ENCODE measurements around the gene OR4D11.
"Not testable (repeated sequence)": the region's sequence is repeated elsewhere in the genome, so short reads cannot be mapped to it uniquely, and the experiment has no call there.

Gene OR4D11

GRCh38 chr11:59544869-59545178 is 41.4 kb downstream of the OR4D11 start:
- no peaks in the 10 kb centered on the region for H3K36me3 ChIP-seq
- DNase-seq: no peak
- TF ChIP-seq, protein P1, sequence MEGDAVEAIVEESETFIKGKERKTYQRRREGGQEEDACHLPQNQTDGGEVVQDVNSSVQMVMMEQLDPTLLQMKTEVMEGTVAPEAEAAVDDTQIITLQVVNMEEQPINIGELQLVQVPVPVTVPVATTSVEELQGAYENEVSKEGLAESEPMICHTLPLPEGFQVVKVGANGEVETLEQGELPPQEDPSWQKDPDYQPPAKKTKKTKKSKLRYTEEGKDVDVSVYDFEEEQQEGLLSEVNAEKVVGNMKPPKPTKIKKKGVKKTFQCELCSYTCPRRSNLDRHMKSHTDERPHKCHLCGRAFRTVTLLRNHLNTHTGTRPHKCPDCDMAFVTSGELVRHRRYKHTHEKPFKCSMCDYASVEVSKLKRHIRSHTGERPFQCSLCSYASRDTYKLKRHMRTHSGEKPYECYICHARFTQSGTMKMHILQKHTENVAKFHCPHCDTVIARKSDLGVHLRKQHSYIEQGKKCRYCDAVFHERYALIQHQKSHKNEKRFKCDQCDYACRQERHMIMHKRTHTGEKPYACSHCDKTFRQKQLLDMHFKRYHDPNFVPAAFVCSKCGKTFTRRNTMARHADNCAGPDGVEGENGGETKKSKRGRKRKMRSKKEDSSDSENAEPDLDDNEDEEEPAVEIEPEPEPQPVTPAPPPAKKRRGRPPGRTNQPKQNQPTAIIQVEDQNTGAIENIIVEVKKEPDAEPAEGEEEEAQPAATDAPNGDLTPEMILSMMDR (IDR thresholded peaks at IDR 0.05; ENCODE audit: low read depth, low read length): no peak
- no peaks in the 10 kb centered on the region for H3K9me3 ChIP-seq
- H3K27me3 ChIP-seq: no peaks in the 10 kb centered on the region
- no peaks in the 10 kb centered on the region for H3K4me1 ChIP-seq
- H3K4me3 ChIP-seq (ENCODE audit: low read depth, low read length): no peak overlapping the region

- Histone ChIP-seq H3K4me3 (ENCODE audit: low read depth, low read length) (no peak overlapping the region), H3K9me3 (no peaks in the 10 kb centered on the region)
- DNase-seq: no peak
Observed at GRCh38 chr11:59545179-59546020, 42.0 kb downstream of the OR4D11 start.

GRCh38 chr11:59547605-59548308 is 44.4 kb downstream of the OR4D11 start:
- not testable (repeated sequence) for H3K9me3 ChIP-seq; H3K4me1 ChIP-seq; H3K36me3 ChIP-seq; DNase-seq; H3K4me3 ChIP-seq (ENCODE audit: low read depth, low read length); H3K27me3 ChIP-seq

More at GRCh38 chr11:59545179-59546020, 42.0 kb downstream of the OR4D11 start:
- no peaks in the 10 kb centered on the region for H3K4me1 ChIP-seq
- H3K27me3 ChIP-seq: no peaks in the 10 kb centered on the region
- H3K36me3 ChIP-seq: no peaks in the 10 kb centered on the region
- TF ChIP-seq, protein P1 (IDR thresholded peaks at IDR 0.05; ENCODE audit: low read depth, low read length): no peak

- no peaks in the 10 kb centered on the region for H3K27me3 ChIP-seq
- TF ChIP-seq, protein P1 (IDR thresholded peaks at IDR 0.05; ENCODE audit: low read depth, low read length): no peak
- H3K9me3 ChIP-seq: no peaks in the 10 kb centered on the region
- no peaks in the 10 kb centered on the region for H3K36me3 ChIP-seq
- H3K4me1 ChIP-seq: no peaks in the 10 kb centered on the region
- no peak for DNase-seq
- no peak overlapping the region for H3K4me3 ChIP-seq (ENCODE audit: low read depth, low read length)
Observed at GRCh38 chr11:59548309-59548656, 44.9 kb downstream of the OR4D11 start.

DNA sequence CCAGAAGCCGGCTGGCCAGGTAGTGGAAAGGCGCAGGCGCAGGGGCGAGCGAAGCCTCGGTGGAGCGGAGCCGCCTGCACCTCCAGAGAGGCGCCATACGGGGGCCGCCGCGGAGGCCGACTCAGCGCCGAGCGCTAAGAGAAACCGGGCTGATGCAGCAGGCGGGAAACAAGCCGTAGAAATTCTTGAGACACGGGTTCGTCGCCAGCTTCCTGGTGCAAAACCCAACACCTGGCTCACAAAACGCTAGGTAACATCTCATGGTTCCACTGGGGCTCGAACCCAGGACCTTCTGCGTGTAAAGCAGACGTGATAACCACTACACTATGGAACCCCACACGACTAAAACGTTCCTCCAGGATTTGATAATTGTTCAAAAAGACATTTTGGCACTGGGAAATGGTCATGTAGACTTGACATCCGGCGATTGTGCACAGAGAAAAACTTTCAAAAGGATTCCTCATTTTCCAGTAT is 47.0 kb downstream of the OR4D11 start:
- Histone ChIP-seq H3K4me1 (no peaks in the 10 kb centered on the region), H3K4me3 (ENCODE audit: low read depth, low read length) (peak overlapping the region; percentile 64), H3K27me3 (no peaks in the 10 kb centered on the region), H3K36me3 (no peaks in the 10 kb centered on the region), H3K9me3 (no peaks in the 10 kb centered on the region)
- DNase-seq: peak; percentile 87
- TF ChIP-seq, protein P1 (IDR thresholded peaks at IDR 0.05; ENCODE audit: low read depth, low read length): peak; percentile 11; the same call in 1 of the 2 replicates

DNA sequence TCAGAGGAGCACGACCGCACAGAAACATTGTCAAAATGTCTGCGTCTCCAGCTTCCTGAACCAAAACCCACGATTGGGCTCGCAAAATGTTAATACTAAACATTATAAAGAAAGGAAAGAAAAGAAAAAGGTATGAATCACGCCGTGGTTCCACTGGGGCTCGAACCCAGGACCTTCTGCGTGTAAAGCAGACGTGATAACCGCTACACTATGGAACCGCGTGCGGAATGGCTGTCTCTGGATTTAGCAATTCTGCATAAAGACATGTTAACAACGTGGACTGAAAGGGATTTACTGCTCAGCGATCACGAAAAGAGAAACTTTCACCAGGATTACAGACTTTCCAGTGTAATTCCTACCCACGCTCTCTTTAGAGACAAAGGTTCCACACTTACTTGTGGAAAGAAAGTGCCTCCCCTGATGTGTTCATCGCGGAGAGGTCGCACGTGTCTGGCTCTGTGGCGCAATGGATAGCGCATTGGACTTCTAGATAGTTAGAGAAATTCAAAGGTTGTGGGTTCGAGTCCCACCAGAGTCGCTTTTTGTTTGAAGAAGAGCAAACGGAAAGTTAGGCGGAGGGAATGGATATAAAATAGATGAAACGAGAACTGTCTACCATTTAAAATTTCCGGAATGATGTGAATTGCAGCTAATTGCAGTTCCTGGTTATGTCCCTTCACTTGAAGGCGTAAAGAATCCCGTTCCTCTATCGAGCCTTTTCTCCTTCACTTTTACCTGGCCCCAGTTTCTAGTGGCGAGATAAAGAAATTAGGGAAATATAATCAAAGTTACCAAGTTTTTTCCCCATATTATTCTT is 47.7 kb downstream of the OR4D11 start:
- TF ChIP-seq, protein P1 (IDR thresholded peaks at IDR 0.05; ENCODE audit: low read depth, low read length): no peak
- H3K9me3 ChIP-seq: no peaks in the 10 kb centered on the region
- peak overlapping the region; percentile 64 for H3K4me3 ChIP-seq (ENCODE audit: low read depth, low read length)
- H3K36me3 ChIP-seq: no peaks in the 10 kb centered on the region
- DNase-seq: peak; percentile 76
- H3K27me3 ChIP-seq: no peaks in the 10 kb centered on the region
- no peaks in the 10 kb centered on the region for H3K4me1 ChIP-seq
